Measurements from ENCODE around the gene ITSN1.

DNA sequence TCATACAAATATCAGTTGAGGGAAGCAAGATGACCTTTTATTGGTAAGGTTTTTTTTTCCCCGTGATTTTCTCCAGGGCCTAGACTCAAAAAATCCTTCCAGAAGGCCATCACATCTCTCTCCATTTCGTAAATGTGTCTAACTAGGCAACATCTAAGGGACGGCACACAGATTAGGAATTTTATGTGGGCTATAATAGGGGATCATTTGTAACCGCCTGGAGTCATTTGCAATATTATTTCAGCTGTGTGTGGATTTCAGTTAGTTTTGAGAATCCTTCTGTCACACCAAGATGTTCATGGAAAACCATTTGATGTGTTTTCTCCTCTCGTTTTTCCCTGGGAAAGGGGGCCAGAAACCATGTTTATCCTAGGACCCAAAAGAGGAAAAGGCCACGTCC lies 210.2 kb downstream of the ITSN1 start:
- TF ChIP-seq, protein P1, sequence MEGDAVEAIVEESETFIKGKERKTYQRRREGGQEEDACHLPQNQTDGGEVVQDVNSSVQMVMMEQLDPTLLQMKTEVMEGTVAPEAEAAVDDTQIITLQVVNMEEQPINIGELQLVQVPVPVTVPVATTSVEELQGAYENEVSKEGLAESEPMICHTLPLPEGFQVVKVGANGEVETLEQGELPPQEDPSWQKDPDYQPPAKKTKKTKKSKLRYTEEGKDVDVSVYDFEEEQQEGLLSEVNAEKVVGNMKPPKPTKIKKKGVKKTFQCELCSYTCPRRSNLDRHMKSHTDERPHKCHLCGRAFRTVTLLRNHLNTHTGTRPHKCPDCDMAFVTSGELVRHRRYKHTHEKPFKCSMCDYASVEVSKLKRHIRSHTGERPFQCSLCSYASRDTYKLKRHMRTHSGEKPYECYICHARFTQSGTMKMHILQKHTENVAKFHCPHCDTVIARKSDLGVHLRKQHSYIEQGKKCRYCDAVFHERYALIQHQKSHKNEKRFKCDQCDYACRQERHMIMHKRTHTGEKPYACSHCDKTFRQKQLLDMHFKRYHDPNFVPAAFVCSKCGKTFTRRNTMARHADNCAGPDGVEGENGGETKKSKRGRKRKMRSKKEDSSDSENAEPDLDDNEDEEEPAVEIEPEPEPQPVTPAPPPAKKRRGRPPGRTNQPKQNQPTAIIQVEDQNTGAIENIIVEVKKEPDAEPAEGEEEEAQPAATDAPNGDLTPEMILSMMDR (IDR thresholded peaks at IDR 0.05) = no peak
- TF ChIP-seq POLR2A (IDR thresholded peaks at IDR 0.05) = no peak
- no peak for TF ChIP-seq POLR2AphosphoS5 (IDR thresholded peaks at IDR 0.05)
